ENCODE measurements around the gene OGFOD3. TPM values are rescaled to one million over a fixed set of nuclear protein-coding genes. Genes with fewer than 3 reads are reported as not detected.
"Not testable (repeated sequence)": the region's sequence is repeated elsewhere in the genome, so short reads cannot be mapped to it uniquely, and the experiment has no call there.

The OGFOD3 gene
- total RNA-seq, 1 experiment from 2014 or later: 26.6 TPM

- H3K79me2 ChIP-seq (ENCODE audit: low read depth): no peaks in the 10 kb centered on the region
- H3K9me3 ChIP-seq (ENCODE audit: insufficient read depth, low read depth): no peaks in the 10 kb centered on the region
- H4K20me1 ChIP-seq (ENCODE audit: insufficient read depth): no peaks in the 10 kb centered on the region
- DNase-seq: no peak
- no peaks in the 10 kb centered on the region for H3K9me2 ChIP-seq (ENCODE audit: insufficient read depth)
- POLR2A ChIA-PET (ENCODE audit: unreplicated experiment): no interaction called here
- H3K27ac ChIP-seq: no peak overlapping the region
- H3K4me3 ChIP-seq: no peak overlapping the region
- H3K4me1 ChIP-seq (replicated peaks; ENCODE audit: insufficient read depth): no peaks in the 10 kb centered on the region
- no peaks in the 10 kb centered on the region for H3F3A ChIP-seq (ENCODE audit: insufficient read depth, low read depth)
- intact Hi-C loops (cut with micrococcal nuclease; ENCODE audit: unreplicated experiment): no loop called here
- H3K27me3 ChIP-seq (ENCODE audit: insufficient read depth, low read depth): peaks cover 3% of the 10 kb centered on the region; the same call in 1 of the 2 replicates
- TF ChIP-seq EZH2 (IDR thresholded peaks at IDR 0.05; ENCODE audit: low read depth) (no peak), CTCF (conservative IDR thresholded peaks at IDR 0.05) (no peak)
- BruUV-seq (replicated peaks): no TSS peak
- CTCF ChIA-PET: no interaction called here
- no peaks in the 10 kb centered on the region for H3K36me3 ChIP-seq (ENCODE audit: low read depth)
- no peak overlapping the region for H2AFZ ChIP-seq
- H3K4me2 ChIP-seq: no peak overlapping the region
Measured at GRCh38 chr17:82373731-82374625, 44.4 kb downstream of the OGFOD3 start.

GRCh38 chr17:82373072-82373452 is 45.3 kb downstream of the OGFOD3 start:
- H2AFZ ChIP-seq; H3K9me3 ChIP-seq (ENCODE audit: insufficient read depth, low read depth); H3K27ac ChIP-seq; H3K4me3 ChIP-seq; DNase-seq; H4K20me1 ChIP-seq (ENCODE audit: insufficient read depth); H3K4me2 ChIP-seq; intact Hi-C loops (cut with micrococcal nuclease; ENCODE audit: unreplicated experiment); H3K79me2 ChIP-seq (ENCODE audit: low read depth); H3F3A ChIP-seq (ENCODE audit: insufficient read depth, low read depth); H3K4me1 ChIP-seq (replicated peaks; ENCODE audit: insufficient read depth); H3K27me3 ChIP-seq (ENCODE audit: insufficient read depth, low read depth); H3K9me2 ChIP-seq (ENCODE audit: insufficient read depth); BruUV-seq (replicated peaks); H3K36me3 ChIP-seq (ENCODE audit: low read depth): not testable (repeated sequence)
- CTCF ChIA-PET: interaction anchor here (0.6 kb wide), 1 partner anchor 151 kb away, joined by 3 read pairs; no protein-coding TSS in a partner anchor
- POLR2A ChIA-PET (ENCODE audit: unreplicated experiment): interaction anchor here (0.6 kb wide), 1 partner anchor 191 kb away, joined by 4 read pairs; no protein-coding TSS in a partner anchor

GRCh38 chr17:82372249-82373071 is 45.9 kb downstream of the OGFOD3 start:
- TF ChIP-seq EZH2 (IDR thresholded peaks at IDR 0.05; ENCODE audit: low read depth): no peak
- no peak for TF ChIP-seq CTCF (conservative IDR thresholded peaks at IDR 0.05)
- Histone ChIP-seq H3K27ac (no peak overlapping the region), H3K4me2 (no peak overlapping the region), H3K9me3 (ENCODE audit: insufficient read depth, low read depth) (no peaks in the 10 kb centered on the region), H3K79me2 (ENCODE audit: low read depth) (no peaks in the 10 kb centered on the region), H4K20me1 (ENCODE audit: insufficient read depth) (no peaks in the 10 kb centered on the region), H3K36me3 (ENCODE audit: low read depth) (no peaks in the 10 kb centered on the region), H3K27me3 (ENCODE audit: insufficient read depth, low read depth) (no peaks in the 10 kb centered on the region), H3K9me2 (ENCODE audit: insufficient read depth) (no peaks in the 10 kb centered on the region), H2AFZ (no peak overlapping the region), H3K4me1 (replicated peaks; ENCODE audit: insufficient read depth) (no peaks in the 10 kb centered on the region), H3F3A (ENCODE audit: insufficient read depth, low read depth) (no peaks in the 10 kb centered on the region), H3K4me3 (no peak overlapping the region)
- CTCF ChIA-PET: interaction anchor here (0.6 kb wide), 1 partner anchor 151 kb away, joined by 3 read pairs; no protein-coding TSS in a partner anchor
- POLR2A ChIA-PET (ENCODE audit: unreplicated experiment): interaction anchor here (0.6 kb wide), 1 partner anchor 191 kb away, joined by 4 read pairs; no protein-coding TSS in a partner anchor
- DNase-seq: no peak
- intact Hi-C loops (cut with micrococcal nuclease; ENCODE audit: unreplicated experiment): no loop called here
- no TSS peak for BruUV-seq (replicated peaks)

Data from PC-9 (cell line).